ENCODE measurements around the gene SERPINB13.

GRCh38 chr18:63564561-63564960, 22.6 kb upstream of the SERPINB13 start:
- TF ChIP-seq NONO (IDR thresholded peaks at IDR 0.05; ENCODE audit: low read depth in 2 of 2, low read length in 1 of 2) (no peak), MTA3 (IDR thresholded peaks at IDR 0.05; ENCODE audit: borderline replicate concordance) (no peak), MAX (CRISPR knock-in tag; IDR thresholded peaks at IDR 0.05) (no peak), UBTF (IDR thresholded peaks at IDR 0.05; ENCODE audit: borderline replicate concordance in 1 of 2, low read depth in 2 of 2, low read length in 2 of 2) (no peak), PREB (CRISPR knock-in tag; IDR thresholded peaks at IDR 0.05) (no peak), ETS1 (conservative IDR thresholded peaks at IDR 0.05; ENCODE audit: control insufficient read depth, low read depth, low read length) (no peak), SMARCA5 (IDR thresholded peaks at IDR 0.05) (no peak), U2AF2 (optimal IDR thresholded peaks at IDR 0.05; ENCODE audit: low read depth, low read length) (no peak)

Measured in K562 (cell line).